Effector memory CD4-positive, alpha-beta T cell (primary cell): ENCODE measurements around the gene SEZ6L.

Experiments used
- DNase-seq, 3 donors: peaks; one replicate each; pipeline ENCODE4 v3.0.0-alpha.2; 2020
- H3K27ac ChIP-seq: 2 replicates; pipeline ENCODE4 v1.7.0; 2013; ENCODE audit warnings: mild to moderate bottlenecking, low read length, moderate library complexity; ENCODE audit not compliant: insufficient read depth, poor library complexity, severe bottlenecking
- H3K27me3 ChIP-seq: replicated peaks from 2 replicates; pipeline ENCODE4 v1.7.0; 2013; ENCODE audit warnings: mild to moderate bottlenecking, low read length; ENCODE audit not compliant: insufficient read depth, control insufficient read depth, poor library complexity, severe bottlenecking
- H3K36me3 ChIP-seq: 2 replicates; pipeline ENCODE4 v1.7.0; 2013; ENCODE audit warnings: mild to moderate bottlenecking, low read length, moderate library complexity; ENCODE audit not compliant: control insufficient read depth, insufficient read depth
- H3K4me1 ChIP-seq: 2 replicates; pipeline ENCODE4 v1.7.0; 2013; ENCODE audit warnings: low read length, mild to moderate bottlenecking; ENCODE audit not compliant: control insufficient read depth, insufficient read depth, poor library complexity, severe bottlenecking
- H3K4me3 ChIP-seq: 2 replicates; pipeline ENCODE4 v1.7.0; 2013; ENCODE audit warnings: low read length, low read depth, mild to moderate bottlenecking; ENCODE audit not compliant: insufficient read depth, poor library complexity, severe bottlenecking
- H3K9me3 ChIP-seq: 2 replicates; pipeline ENCODE4 v1.7.0; 2013; ENCODE audit warnings: mild to moderate bottlenecking, low read length, moderate library complexity; ENCODE audit not compliant: control insufficient read depth

The SEZ6L gene

DNA sequence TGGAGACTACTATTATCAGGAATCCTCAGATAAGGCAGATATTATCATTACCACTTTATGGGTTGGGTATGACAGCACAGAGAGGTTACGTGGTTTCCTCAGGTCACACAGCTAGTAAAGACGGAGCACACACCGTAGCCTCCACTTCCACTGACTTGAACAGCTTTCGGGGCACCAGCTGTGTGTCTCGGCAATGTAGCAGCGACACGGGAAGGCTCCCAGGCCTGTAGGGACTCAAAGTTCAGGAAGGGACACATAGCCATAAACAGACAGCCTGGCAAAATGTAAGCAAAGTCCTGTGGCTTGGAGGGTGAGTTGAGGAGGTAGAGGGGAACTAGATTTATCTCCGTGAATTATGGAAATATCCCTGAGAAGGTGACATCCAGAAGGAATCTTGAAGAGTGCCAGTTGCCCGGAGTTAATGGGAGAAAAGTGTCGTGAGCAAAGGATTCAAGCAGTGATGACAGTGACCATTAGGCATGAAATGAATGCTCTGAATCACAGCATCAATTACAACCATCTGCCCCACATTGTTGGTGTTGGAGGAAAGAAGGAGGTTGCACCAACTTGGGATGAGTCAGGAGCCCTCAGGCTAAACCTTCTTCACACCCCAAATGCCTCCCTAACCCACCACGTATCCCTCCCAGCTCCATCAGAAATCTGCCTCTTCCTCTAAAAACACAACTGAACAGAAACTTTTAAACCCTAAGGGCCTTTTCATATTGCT lies 153.1 kb downstream of the SEZ6L start:
- no peak overlapping the region for H3K27ac ChIP-seq
- no peaks in the 10 kb centered on the region for H3K9me3 ChIP-seq
- no peak overlapping the region for H3K4me3 ChIP-seq
- no peaks in the 10 kb centered on the region for H3K27me3 ChIP-seq
- no peaks in the 10 kb centered on the region for H3K4me1 ChIP-seq
- DNase-seq = no peak
- no peaks in the 10 kb centered on the region for H3K36me3 ChIP-seq

DNA sequence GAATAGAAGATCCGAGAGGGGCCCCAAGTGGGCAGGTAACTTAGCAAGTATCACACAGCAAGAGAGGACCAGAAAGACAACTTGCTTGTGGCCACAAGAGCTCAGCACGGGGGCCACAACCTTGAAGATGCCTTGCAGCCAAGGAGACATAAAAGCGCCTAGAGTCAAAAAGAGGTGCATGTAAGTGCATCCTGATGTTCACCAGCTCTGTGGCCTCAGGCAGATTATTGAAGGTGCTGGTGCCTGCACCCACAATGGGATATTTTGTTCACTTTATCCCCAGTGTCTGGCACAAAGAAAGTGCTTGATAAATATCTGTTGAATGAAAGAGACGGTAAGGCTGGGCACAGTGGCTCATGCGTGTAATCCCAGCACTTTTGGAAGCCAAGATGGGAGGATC lies 153.8 kb downstream of the SEZ6L start:
- H3K4me3 ChIP-seq = no peak overlapping the region
- H3K9me3 ChIP-seq = no peaks in the 10 kb centered on the region
- no peaks in the 10 kb centered on the region for H3K36me3 ChIP-seq
- H3K27me3 ChIP-seq = no peaks in the 10 kb centered on the region
- H3K27ac ChIP-seq = no peak overlapping the region
- H3K4me1 ChIP-seq = no peaks in the 10 kb centered on the region
- DNase-seq = no peak

DNA sequence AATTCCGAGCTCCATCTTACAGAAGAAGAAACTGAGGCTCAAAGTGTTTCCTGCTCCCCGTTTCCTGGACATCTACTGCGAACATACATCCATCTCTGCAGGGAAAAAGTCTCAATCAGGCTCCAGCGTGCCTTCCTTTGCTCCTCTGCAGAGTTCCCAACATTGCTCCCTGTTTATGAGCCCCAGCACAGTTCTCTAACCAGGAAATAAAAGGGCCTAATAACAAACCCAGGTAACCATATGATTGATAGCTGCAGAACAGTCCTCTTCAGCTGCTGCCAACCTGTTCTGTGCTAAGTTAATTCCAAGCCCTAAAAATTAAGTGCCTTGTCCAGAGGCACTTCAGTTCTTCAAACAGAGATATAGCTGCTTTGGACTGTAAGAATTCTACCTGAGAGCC lies 154.9 kb downstream of the SEZ6L start:
- DNase-seq = no peak
- no peaks in the 10 kb centered on the region for H3K4me1 ChIP-seq

DNA sequence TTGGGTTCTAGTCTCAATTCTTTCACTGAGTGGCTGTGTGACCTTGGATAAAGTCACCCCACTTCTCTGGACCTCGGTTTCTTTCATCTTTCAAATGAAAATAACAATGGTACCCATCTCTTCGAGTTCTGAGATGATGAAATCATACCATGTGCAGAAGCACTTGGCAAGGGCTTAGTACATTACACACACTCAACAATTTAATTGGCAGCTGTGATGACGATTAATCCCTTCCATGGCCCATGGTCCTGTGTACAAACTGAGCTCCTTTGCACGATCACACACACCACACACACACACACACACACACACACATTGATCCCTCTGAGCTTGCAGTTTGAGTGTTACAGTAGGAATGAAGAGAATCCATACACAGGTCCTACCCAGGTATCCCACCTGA lies 156.4 kb downstream of the SEZ6L start:
- no peak for DNase-seq
- Histone ChIP-seq H3K9me3 (no peaks in the 10 kb centered on the region), H3K36me3 (no peaks in the 10 kb centered on the region)

More for the DNA sequence above, 154.9 kb downstream of the SEZ6L start:
- Histone ChIP-seq H3K9me3 (no peaks in the 10 kb centered on the region), H3K4me3 (no peak overlapping the region), H3K27me3 (no peaks in the 10 kb centered on the region), H3K36me3 (no peaks in the 10 kb centered on the region), H3K27ac (no peak overlapping the region)

DNA sequence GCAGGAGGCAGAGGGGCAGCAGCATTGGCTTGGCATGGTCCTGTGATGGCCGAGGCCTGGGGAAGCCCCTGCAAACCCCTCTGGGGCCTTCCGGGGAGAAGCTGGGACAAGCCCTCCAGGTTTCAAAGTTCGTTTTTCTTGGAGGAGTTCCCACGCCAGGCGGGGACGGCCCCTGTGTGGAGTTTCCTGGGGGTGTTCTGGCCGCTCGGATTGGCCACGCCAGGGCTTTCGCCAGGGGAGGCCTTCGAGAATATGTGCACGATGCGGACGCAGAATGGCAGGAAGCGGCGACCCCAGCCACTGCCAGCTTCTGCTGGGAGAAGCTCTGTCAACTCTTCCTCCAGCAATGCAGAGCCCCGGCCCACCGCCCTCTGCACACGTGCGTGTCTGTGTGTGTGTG lies 157.5 kb downstream of the SEZ6L start:
- Histone ChIP-seq H3K27ac (no peak overlapping the region), H3K27me3 (no peaks in the 10 kb centered on the region), H3K4me3 (no peak overlapping the region), H3K36me3 (no peaks in the 10 kb centered on the region), H3K4me1 (no peaks in the 10 kb centered on the region), H3K9me3 (no peaks in the 10 kb centered on the region)
- no peak for DNase-seq

More for the DNA sequence above, 156.4 kb downstream of the SEZ6L start:
- no peak overlapping the region for H3K4me3 ChIP-seq
- no peaks in the 10 kb centered on the region for H3K27me3 ChIP-seq
- no peaks in the 10 kb centered on the region for H3K4me1 ChIP-seq
- no peak overlapping the region for H3K27ac ChIP-seq

DNA sequence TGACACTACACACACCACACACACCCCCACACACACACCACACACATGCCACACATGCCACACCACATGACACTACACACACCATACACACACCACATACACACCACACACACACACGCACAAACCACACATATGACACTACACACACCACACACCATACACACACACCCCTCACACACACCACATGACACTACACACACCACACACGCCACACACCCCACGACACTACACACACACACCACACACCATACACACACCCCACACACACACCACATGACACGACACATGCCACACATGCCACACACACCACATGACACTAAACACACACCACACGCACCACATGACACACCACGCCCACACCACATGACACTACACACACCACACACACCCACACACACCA lies 158.0 kb downstream of the SEZ6L start:
- no peaks in the 10 kb centered on the region for H3K9me3 ChIP-seq
- no peak overlapping the region for H3K4me3 ChIP-seq
- DNase-seq = no peak
- no peaks in the 10 kb centered on the region for H3K27me3 ChIP-seq
- no peak overlapping the region for H3K27ac ChIP-seq
- H3K4me1 ChIP-seq = no peaks in the 10 kb centered on the region
- H3K36me3 ChIP-seq = no peaks in the 10 kb centered on the region

DNA sequence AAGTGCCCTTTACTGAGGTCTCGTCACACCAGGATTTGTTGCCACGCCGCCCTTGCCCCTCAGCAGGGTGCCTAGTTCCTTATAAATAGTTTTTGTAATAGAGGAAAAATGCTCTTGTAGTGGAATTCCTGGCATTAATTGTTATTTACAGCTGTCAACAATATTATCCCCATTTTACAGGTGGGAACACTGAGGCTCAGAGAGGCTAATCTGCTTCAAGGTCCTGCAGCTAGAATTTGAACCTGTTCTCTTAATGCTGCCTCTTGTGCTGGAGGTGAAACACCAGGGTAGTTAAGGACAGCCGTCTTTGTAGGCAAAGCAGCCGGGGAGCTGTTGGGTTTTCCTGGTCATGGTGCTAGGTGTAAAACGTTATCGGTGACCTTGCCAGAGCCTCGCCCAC lies 159.0 kb downstream of the SEZ6L start:
- Histone ChIP-seq H3K36me3 (no peaks in the 10 kb centered on the region), H3K27me3 (no peaks in the 10 kb centered on the region), H3K4me1 (no peaks in the 10 kb centered on the region), H3K9me3 (no peaks in the 10 kb centered on the region), H3K27ac (no peak overlapping the region), H3K4me3 (no peak overlapping the region)
- no peak for DNase-seq

DNA sequence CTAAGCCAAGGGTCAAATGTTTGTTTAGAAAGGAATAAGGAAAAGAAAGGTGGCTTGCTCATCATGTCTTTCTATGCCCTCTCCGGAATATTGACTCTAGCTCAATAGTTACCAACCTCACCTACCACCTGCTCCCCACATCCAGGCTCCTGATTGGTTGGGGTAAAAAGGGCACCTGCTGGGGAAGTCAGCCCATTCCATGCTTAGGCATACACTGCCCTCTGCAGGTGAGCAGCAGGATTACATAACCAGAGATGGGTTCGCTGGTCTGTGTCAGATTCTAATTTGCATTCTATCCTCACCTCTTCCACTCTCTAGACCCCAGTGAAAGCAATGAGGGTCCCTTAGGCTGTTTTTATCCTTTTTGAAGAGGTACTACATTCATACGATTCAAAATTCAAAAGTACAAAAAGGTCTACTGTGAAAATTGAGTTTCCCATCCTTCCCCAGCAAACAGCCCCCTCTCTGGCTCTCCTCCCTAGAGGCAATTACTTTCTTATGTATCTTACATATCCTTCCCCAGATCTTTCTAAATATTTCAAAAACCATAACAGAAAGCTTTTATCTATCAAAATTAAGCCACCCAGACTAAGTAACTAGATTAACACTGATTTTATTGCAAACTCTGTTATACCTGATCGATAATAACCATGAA lies 161.8 kb downstream of the SEZ6L start:
- no peaks in the 10 kb centered on the region for H3K4me1 ChIP-seq
- DNase-seq = peak; percentile 2 to 34 (median 14)
- H3K4me3 ChIP-seq = no peak overlapping the region
- H3K27ac ChIP-seq = no peak overlapping the region
- no peaks in the 10 kb centered on the region for H3K27me3 ChIP-seq
- H3K36me3 ChIP-seq = no peaks in the 10 kb centered on the region
- no peaks in the 10 kb centered on the region for H3K9me3 ChIP-seq

DNA sequence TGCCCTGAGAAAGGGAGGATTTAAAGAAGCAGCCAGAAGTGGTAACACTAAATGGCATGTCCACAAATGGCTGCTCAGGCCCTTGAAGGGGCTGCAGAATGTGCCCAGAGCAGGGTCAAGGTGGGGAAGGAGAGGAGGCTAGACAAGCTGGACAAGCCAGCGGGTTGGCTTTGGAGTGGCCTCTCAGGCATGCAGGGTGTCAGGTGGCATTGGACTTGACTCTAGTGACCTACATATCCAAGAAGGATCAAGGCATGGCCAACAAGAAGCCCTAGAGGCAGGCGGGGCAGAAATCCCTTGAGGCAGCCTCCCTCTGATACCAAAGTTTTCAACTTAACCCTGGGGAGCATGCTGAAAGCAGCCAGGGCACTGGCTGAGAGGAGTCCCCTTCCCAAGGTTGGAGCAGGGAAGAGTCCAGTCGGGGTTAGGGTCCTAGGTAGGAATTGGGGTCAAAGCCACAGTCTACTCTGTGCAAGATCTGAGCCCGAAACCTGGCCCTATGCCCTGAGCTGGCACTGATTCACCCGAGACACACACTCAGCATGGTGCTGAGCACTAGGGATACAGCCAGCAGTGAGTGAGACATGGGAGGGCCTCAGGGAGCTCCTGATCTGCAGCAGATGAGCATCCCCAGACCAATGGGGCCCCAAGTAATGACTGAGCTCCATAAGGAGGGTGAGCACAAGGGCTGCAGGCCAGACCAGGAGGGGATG lies 164.0 kb downstream of the SEZ6L start:
- no peaks in the 10 kb centered on the region for H3K4me1 ChIP-seq
- H3K27me3 ChIP-seq = no peaks in the 10 kb centered on the region
- no peak overlapping the region for H3K27ac ChIP-seq
- no peaks in the 10 kb centered on the region for H3K36me3 ChIP-seq
- DNase-seq = no peak
- H3K4me3 ChIP-seq = no peak overlapping the region
- H3K9me3 ChIP-seq = no peaks in the 10 kb centered on the region

DNA sequence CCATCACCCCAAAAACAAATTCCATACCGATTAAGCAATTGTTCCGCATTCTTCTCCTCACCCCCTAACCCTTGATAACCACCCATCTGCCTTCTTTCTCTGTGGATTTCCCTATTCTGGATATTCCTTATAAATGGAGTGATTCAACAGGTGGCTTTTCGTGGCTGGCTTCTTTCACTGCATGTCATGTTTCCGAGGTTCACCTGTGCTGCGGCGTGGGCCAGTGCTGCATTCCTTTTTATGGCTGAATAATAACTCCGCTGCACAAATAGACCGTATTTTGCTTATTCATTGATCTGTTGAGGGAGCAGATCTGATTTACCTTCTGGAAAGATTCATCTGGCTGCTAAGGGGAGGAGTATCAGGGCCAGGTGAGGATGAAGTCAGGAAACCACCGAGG lies 165.0 kb downstream of the SEZ6L start:
- no peaks in the 10 kb centered on the region for H3K27me3 ChIP-seq
- no peak overlapping the region for H3K4me3 ChIP-seq
- H3K27ac ChIP-seq = no peak overlapping the region
- no peaks in the 10 kb centered on the region for H3K9me3 ChIP-seq
- no peaks in the 10 kb centered on the region for H3K36me3 ChIP-seq
- H3K4me1 ChIP-seq = no peaks in the 10 kb centered on the region
- no peak for DNase-seq
